Liver (tissue), 9 donors: ENCODE data around the gene WNK4. TPM values are rescaled to one million over a fixed set of nuclear protein-coding genes. Genes with fewer than 3 reads are reported as not detected.

Experiments
- DNase-seq: peaks from one replicate; pipeline ENCODE4 v3.0.0-alpha.2; 2017; ENCODE audit warnings: low spot score
- H3K27ac ChIP-seq, 2 donors: one replicate each; pipeline ENCODE4 v1.7.0; 2013; ENCODE audit warnings: inconsistent platforms in 2 of 2, low read length in 2 of 2, control low read depth in 1 of 2, low read depth in 1 of 2, mild to moderate bottlenecking in 1 of 2
- H3K27me3 ChIP-seq, 4 donors: one replicate each; pipeline versions ENCODE4 v1.6.1 to v1.7.0; 2013; ENCODE audit warnings: low read length in 3 of 4, inconsistent platforms in 1 of 4, mild to moderate bottlenecking in 1 of 4, moderate library complexity in 1 of 4; ENCODE audit not compliant: control insufficient read depth in 4 of 4, insufficient read depth in 4 of 4
- H3K36me3 ChIP-seq, 4 donors: one replicate each; pipeline versions ENCODE4 v1.6.1 to v1.7.0; 2013; ENCODE audit warnings: low read length in 3 of 4, mild to moderate bottlenecking in 3 of 4, low read depth in 1 of 4, moderate library complexity in 1 of 4; ENCODE audit not compliant: control insufficient read depth in 4 of 4, insufficient read depth in 3 of 4
- H3K4me1 ChIP-seq, 4 donors: one replicate each; pipeline versions ENCODE4 v1.6.1 to v1.7.0; 2013; ENCODE audit warnings: low read length in 3 of 4, mild to moderate bottlenecking in 3 of 4, moderate library complexity in 1 of 4; ENCODE audit not compliant: control insufficient read depth in 4 of 4, insufficient read depth in 4 of 4
- H3K4me3 ChIP-seq, 3 donors: one replicate each; pipeline versions ENCODE4 v1.6.1 to v1.7.0; 2013; ENCODE audit warnings: low read length in 3 of 3, control low read depth in 1 of 3, low read depth in 1 of 3, mild to moderate bottlenecking in 1 of 3
- H3K9ac ChIP-seq, 2 donors: one replicate each; pipeline ENCODE4 v1.7.0; 2013; ENCODE audit warnings: low read length in 2 of 2, mild to moderate bottlenecking in 2 of 2, moderate library complexity in 2 of 2, control low read depth in 1 of 2, low read depth in 1 of 2
- H3K9me3 ChIP-seq, 4 donors: one replicate each; pipeline versions ENCODE4 v1.6.1 to v1.7.0; 2013; ENCODE audit warnings: low read length in 3 of 4; ENCODE audit not compliant: control insufficient read depth in 4 of 4
- EGR1 ChIP-seq, 2 donors: IDR thresholded peaks; 2 replicates each; pipeline ENCODE4 v1.6.1; 2016 to 2018; ENCODE audit warnings: antibody characterized with exemption in 2 of 2, low read depth in 2 of 2
- FOXA1 ChIP-seq: IDR thresholded peaks from 2 replicates; pipeline ENCODE4 v1.6.1; 2016; ENCODE audit warnings: antibody characterized with exemption
- FOXA2 ChIP-seq: IDR thresholded peaks from 2 replicates; pipeline ENCODE4 v1.6.1; 2016; ENCODE audit warnings: antibody characterized with exemption
- GABPA ChIP-seq, 2 donors: IDR thresholded peaks in 1 of 2; conservative IDR thresholded peaks in 1 of 2; 2 replicates each; pipeline ENCODE4 v1.6.1; 2016; ENCODE audit warnings: antibody characterized with exemption in 2 of 2, mild to moderate bottlenecking in 1 of 2, moderate library complexity in 1 of 2
- HNF4A ChIP-seq, 2 donors: conservative IDR thresholded peaks; 2 replicates each; pipeline ENCODE4 v1.6.1; 2016; ENCODE audit warnings: antibody characterized with exemption in 2 of 2, mild to moderate bottlenecking in 2 of 2
- NR2F2 ChIP-seq: IDR thresholded peaks from 2 replicates; pipeline ENCODE4 v1.6.1; 2016; ENCODE audit warnings: antibody characterized with exemption
- REST ChIP-seq: IDR thresholded peaks from 2 replicates; pipeline ENCODE4 v1.6.1; 2016; ENCODE audit warnings: antibody characterized with exemption, mild to moderate bottlenecking
- TAF1 ChIP-seq: conservative IDR thresholded peaks from 2 replicates; pipeline ENCODE4 v1.6.1; 2016; ENCODE audit warnings: antibody characterized with exemption, mild to moderate bottlenecking
- YY1 ChIP-seq: IDR thresholded peaks from 2 replicates; pipeline ENCODE4 v1.6.1; 2016; ENCODE audit warnings: antibody characterized with exemption, mild to moderate bottlenecking
- WGBS: extraction: QIAGEN DNeasy Blood & Tissue Kit; methylation state at CpG from one replicate; pipeline ENCODE4 v1.1.7; 2013; 5-methylcytosine and 5-hydroxymethylcytosine counted together
- polyA plus RNA-seq, 2 donors: library from polyadenylated mRNA; stranded (reverse) in 1 of 2; unstranded in 1 of 2; fragments of 200-250 nt in 1 of 2; fragments of >200 nt in 1 of 2; fragmentation: Nextera tagmentation in 1 of 2; extraction: Ambion mirVana in 1 of 2; gene quantifications; one replicate each; pipeline versions ENCODE4 v1.2.1 to v1.2.3, GENCODE V29; 2013 to 2015
- total RNA-seq, 2 donors: library from RNA; depleted of rRNA; stranded (reverse); fragments of >200 nt; gene quantifications; one replicate each; pipeline ENCODE4 v1.2.3, GENCODE V29; 2014
- TF ChIP-seq, protein P1 (sequence below): IDR thresholded peaks from 2 replicates; pipeline ENCODE4 v1.6.1; 2016; ENCODE audit warnings: antibody characterized with exemption
- donor health status: healthy.
- donor health status: healthy.
- donor health status: healthy.
- donor health status: healthy.
- donor health status: healthy.

The WNK4 gene
- total and polyA plus RNA-seq, 4 donors = 0.33 to 7.5 (median 0.50) TPM

- no peak for TF ChIP-seq EGR1 (IDR thresholded peaks at IDR 0.05; ENCODE audit: low read depth in 2 of 2)
Observed at GRCh38 chr17:42833767-42834422, 53.5 kb downstream of the WNK4 start (continued).

DNA sequence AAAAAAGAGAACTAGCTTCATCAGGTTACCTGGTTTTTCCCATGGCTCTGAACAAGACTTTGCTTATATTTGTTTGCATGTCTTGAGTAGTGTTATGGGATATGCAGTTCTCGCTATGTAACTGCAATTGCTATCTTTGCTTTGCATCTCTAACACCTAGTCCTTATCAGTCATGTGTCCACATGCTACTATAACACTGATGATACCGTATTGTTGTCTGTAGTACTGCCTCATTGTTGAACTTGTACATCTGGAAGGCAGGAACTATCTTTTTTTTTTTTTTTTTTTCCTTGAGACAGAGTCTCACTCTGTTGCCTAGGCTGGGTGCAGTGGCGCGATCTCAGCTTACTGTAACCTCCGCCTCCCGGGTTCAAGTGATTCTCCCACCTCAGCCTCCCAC, 55.3 kb downstream of the WNK4 start:
- Histone ChIP-seq H3K27me3 (no peaks in the 10 kb centered on the region), H3K9me3 (no peaks in the 10 kb centered on the region), H3K27ac (no peak overlapping the region), H3K36me3 (peaks cover 13 to 34% (median 27%) of the 10 kb centered on the region in 4 donors), H3K9ac (no peak overlapping the region), H3K4me1 (peaks cover 2 to 32% (median 24%) of the 10 kb centered on the region in 4 donors), H3K4me3 (no peak overlapping the region)
- WGBS = 95% methylated on average over 6 of the region's 6 CpGs
- no peak for DNase-seq
- no peak for TF ChIP-seq YY1

DNA sequence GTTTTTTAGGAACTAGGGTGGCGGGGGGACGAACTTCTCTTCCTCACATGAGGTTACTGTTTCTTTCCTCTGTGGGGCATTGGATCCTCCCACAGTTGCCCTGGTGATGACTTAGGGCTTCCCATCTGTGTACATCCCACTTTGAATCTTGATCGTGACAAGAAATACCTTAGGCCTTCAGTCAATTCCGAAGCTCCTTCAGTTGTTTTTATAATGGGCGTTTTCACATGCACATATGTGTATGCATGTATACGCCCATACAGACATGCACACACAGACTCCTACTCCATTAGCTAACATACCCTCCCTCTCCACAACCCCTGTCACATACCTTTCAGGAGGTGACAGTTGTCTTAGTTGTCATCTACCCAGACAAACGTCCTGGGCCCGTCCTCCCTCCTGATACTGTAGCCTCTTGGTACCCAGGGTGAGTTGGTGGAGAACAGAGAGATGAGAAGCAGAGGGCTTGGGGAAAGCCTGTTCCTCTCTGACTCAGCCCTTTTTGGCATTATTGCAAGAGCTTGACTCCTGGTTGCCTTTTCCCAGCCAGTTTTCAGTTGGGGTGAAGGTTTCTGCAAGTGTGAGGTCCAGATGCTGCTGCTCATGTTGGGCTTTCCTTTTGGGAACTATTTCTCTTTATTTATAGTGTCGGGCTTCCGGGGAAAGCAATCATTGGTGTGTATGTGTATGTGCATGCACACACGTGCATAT, 61.7 kb downstream of the WNK4 start:
- no peaks in the 10 kb centered on the region for H3K9me3 ChIP-seq
- no peak for TF ChIP-seq GABPA (IDR thresholded peaks at IDR 0.05 in 1 of 2, conservative IDR thresholded peaks at IDR 0.05 in 1 of 2)
- no peak for TF ChIP-seq HNF4A (conservative IDR thresholded peaks at IDR 0.05)
- TF ChIP-seq REST = no peak
- TF ChIP-seq EGR1 (IDR thresholded peaks at IDR 0.05; ENCODE audit: low read depth in 2 of 2) = no peak
- TF ChIP-seq FOXA1 = no peak
- no peak for TF ChIP-seq NR2F2
- no peak for TF ChIP-seq FOXA2
- no peak for TF ChIP-seq YY1
- no peak for TF ChIP-seq TAF1
- TF ChIP-seq, protein P1, sequence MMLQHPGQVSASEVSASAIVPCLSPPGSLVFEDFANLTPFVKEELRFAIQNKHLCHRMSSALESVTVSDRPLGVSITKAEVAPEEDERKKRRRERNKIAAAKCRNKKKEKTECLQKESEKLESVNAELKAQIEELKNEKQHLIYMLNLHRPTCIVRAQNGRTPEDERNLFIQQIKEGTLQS = no peak
- no peak overlapping the region for H3K4me3 ChIP-seq
- H3K27me3 ChIP-seq = no peaks in the 10 kb centered on the region
- DNase-seq = no peak
- 85% methylated on average over 11 of the region's 11 CpGs for WGBS
- no peak overlapping the region for H3K27ac ChIP-seq
- peaks cover 0 to 6% (median 1%) of the 10 kb centered on the region in 4 donors for H3K4me1 ChIP-seq
- no peak overlapping the region for H3K9ac ChIP-seq
- peaks cover 19 to 69% (median 46%) of the 10 kb centered on the region in 4 donors for H3K36me3 ChIP-seq
